ENCODE data around the gene PPOX. TPM values are rescaled to one million over a fixed set of nuclear protein-coding genes. Genes with fewer than 3 reads are reported as not detected.

The PPOX gene
- total RNA-seq, 1 donor from 2014 or later: 49.7 TPM

Other genes starting within 250 kb of the PPOX start
- gene ITLN2, start 211.6 kb upstream of the PPOX start, total RNA-seq: 0.41 to 0.80 TPM (median 0.72 TPM) in 3 replicates
- 114 to 132 TPM (median 122 TPM) in 3 replicates for gene F11R, start 145.3 kb upstream of the PPOX start, total RNA-seq
- gene TSTD1, start 127.5 kb upstream of the PPOX start, total RNA-seq: 53.2 to 60.3 TPM (median 53.7 TPM) in 3 replicates
- gene USF1, start 120.4 kb upstream of the PPOX start, total RNA-seq: 66.4 to 68.0 TPM (median 66.6 TPM) in 3 replicates
- 1.4 to 1.9 TPM (median 1.6 TPM) in 3 replicates for gene ARHGAP30, start 96.5 kb upstream of the PPOX start, total RNA-seq
- gene NECTIN4, start 76.9 kb upstream of the PPOX start, total RNA-seq: 29.9 to 31.5 TPM (median 30.6 TPM) in 3 replicates
- 4.2 to 5.4 TPM (median 5.4 TPM) in 3 replicates for gene KLHDC9, start 68.1 kb upstream of the PPOX start, total RNA-seq
- gene PFDN2, start 48.4 kb upstream of the PPOX start, total RNA-seq: 49.7 to 53.2 TPM (median 50.8 TPM) in 3 replicates
- 35.3 to 37.7 TPM (median 35.9 TPM) in 3 replicates for gene NIT1, start 48.3 kb upstream of the PPOX start, total RNA-seq
- gene DEDD, start 33.8 kb upstream of the PPOX start, total RNA-seq: 43.7 to 45.0 TPM (median 44.4 TPM) in 3 replicates
- gene UFC1, start 12.4 kb upstream of the PPOX start, total RNA-seq: 86.2 to 90.2 TPM (median 88.7 TPM) in 3 replicates
- gene USP21, start 6.9 kb upstream of the PPOX start, total RNA-seq: 42.6 to 48.4 TPM (median 47.4 TPM) in 3 replicates
- gene B4GALT3, start 11.1 kb downstream of the PPOX start, total RNA-seq: 38.0 to 43.0 TPM (median 40.5 TPM) in 3 replicates
- gene ADAMTS4, start 32.6 kb downstream of the PPOX start, total RNA-seq: 6.8 to 9.9 TPM (median 9.2 TPM) in 3 replicates
- gene NDUFS2, start 35.9 kb downstream of the PPOX start, total RNA-seq: 70.1 to 72.0 TPM (median 70.8 TPM) in 3 replicates
- 0.40 to 1.8 TPM (median 1.3 TPM) in 3 replicates for gene FCER1G, start 48.9 kb downstream of the PPOX start, total RNA-seq
- not detected in 3 replicates for gene APOA2, start 57.2 kb downstream of the PPOX start, total RNA-seq
- 8.5 to 9.3 TPM (median 9.3 TPM) in 3 replicates for gene TOMM40L, start 59.6 kb downstream of the PPOX start, total RNA-seq
- not detected in 3 replicates for gene NR1I3, start 71.8 kb downstream of the PPOX start, total RNA-seq
- 0.25 TPM in 1 of 3 replicates, not detected in the others for gene PCP4L1, start 92.3 kb downstream of the PPOX start, total RNA-seq
- 1.3 to 1.4 TPM (median 1.3 TPM) in 3 replicates for gene MPZ, start 143.5 kb downstream of the PPOX start, total RNA-seq
- 141 to 147 TPM (median 145 TPM) in 3 replicates for gene SDHC, start 148.0 kb downstream of the PPOX start, total RNA-seq
- gene CFAP126, start 201.4 kb downstream of the PPOX start, total RNA-seq: not detected in 3 replicates